HepG2 (cell line): ENCODE measurements around the gene APLF. TPM values are rescaled to one million over a fixed set of nuclear protein-coding genes. Genes with fewer than 3 reads are reported as not detected.

ENCODE experiments used
- ATF6 ChIP-seq: sonication (generic); formaldehyde crosslinking; conservative IDR thresholded peaks from 2 replicates; pipeline ENCODE4 v1.4.0; 2020; ENCODE audit warnings: missing genetic modification reagents
- CREBL2 ChIP-seq: sonication (generic); formaldehyde crosslinking; IDR thresholded peaks from 2 replicates; pipeline ENCODE4 v1.8.1; 2023; ENCODE audit warnings: missing genetic modification reagents, mild to moderate bottlenecking, borderline replicate concordance
- FOXP4 ChIP-seq: sonication (generic); formaldehyde crosslinking; IDR thresholded peaks from 2 replicates; pipeline ENCODE4 v1.4.0; 2020; ENCODE audit warnings: missing genetic modification reagents
- HIC2 ChIP-seq: sonication (generic); formaldehyde crosslinking; IDR thresholded peaks from 2 replicates; pipeline ENCODE4 v1.9.0; 2022; ENCODE audit warnings: low read depth, missing genetic modification reagents
- HIVEP1 ChIP-seq: sonication (generic); formaldehyde crosslinking; IDR thresholded peaks from 2 replicates; pipeline ENCODE4 v1.4.0; 2020; ENCODE audit warnings: mild to moderate bottlenecking, missing genetic modification reagents
- HMG20A ChIP-seq: IDR thresholded peaks from 2 replicates; pipeline ENCODE4 v1.6.1; 2016; ENCODE audit warnings: borderline replicate concordance
- MAFF ChIP-seq: IDR thresholded peaks from 2 replicates; pipeline ENCODE4 v1.6.1; 2011; ENCODE audit warnings: low read depth, low read length, improper control_type of control experiment
- MAFK ChIP-seq, 2 experiments: IDR thresholded peaks in 1 of 2; conservative IDR thresholded peaks in 1 of 2; 2 replicates each; pipeline ENCODE4 v1.6.1; 2011; ENCODE audit warnings: improper control_type of control experiment in 2 of 2, low read length in 2 of 2
- MLXIP ChIP-seq: sonication (generic); formaldehyde crosslinking; IDR thresholded peaks from 2 replicates; pipeline ENCODE4 v1.9.0; 2021; ENCODE audit warnings: missing genetic modification reagents, borderline replicate concordance
- SP5 ChIP-seq: IDR thresholded peaks from 2 replicates; pipeline ENCODE4 v1.6.1; 2016; ENCODE audit warnings: low read depth, borderline replicate concordance
- TIGD3 ChIP-seq: sonication (generic); formaldehyde crosslinking; IDR thresholded peaks from 2 replicates; pipeline ENCODE4 v1.5.1; 2020; ENCODE audit warnings: mild to moderate bottlenecking, missing genetic modification reagents, borderline replicate concordance
- ZKSCAN8 ChIP-seq: IDR thresholded peaks from 2 replicates; pipeline ENCODE4 v1.6.1; 2016; ENCODE audit warnings: borderline replicate concordance, missing genetic modification reagents, missing compliant biosample characterization
- ZNF10 ChIP-seq: sonication (generic); formaldehyde crosslinking; IDR thresholded peaks from 2 replicates; pipeline ENCODE4 v1.4.0; 2020; ENCODE audit warnings: mild to moderate bottlenecking, low read depth, missing genetic modification reagents, borderline replicate concordance
- ZNF747 ChIP-seq: sonication (generic); formaldehyde crosslinking; IDR thresholded peaks from 2 replicates; pipeline ENCODE4 v1.8.1; 2023; ENCODE audit warnings: missing genetic modification reagents, mild to moderate bottlenecking, borderline replicate concordance
- ZNF800 ChIP-seq: sonication (generic); formaldehyde crosslinking; IDR thresholded peaks from 2 replicates; pipeline ENCODE4 v1.4.0; 2020; ENCODE audit warnings: missing genetic modification reagents
- ZSCAN25 ChIP-seq: sonication (generic); formaldehyde crosslinking; IDR thresholded peaks from 2 replicates; pipeline ENCODE4 v1.8.0; 2022; ENCODE audit warnings: mild to moderate bottlenecking, missing genetic modification reagents
- polyA plus RNA-seq, 8 experiments: library from polyadenylated mRNA; depleted of rRNA in 3 of 8; stranded (reverse) in 7 of 8; unstranded in 1 of 8; fragments of >200 nt; fragmentation: Illumina TruSeq in 4 of 8; extraction: Trizol in 4 of 8; gene quantifications; 2 replicates each; pipeline versions ENCODE4 v1.2.1 to v1.2.3, GENCODE V29; 2011 to 2016; ENCODE audit warnings: low read depth in 4 of 8, missing spikeins in 1 of 8, mixed read lengths in 1 of 8; ENCODE audit not compliant: insufficient read depth in 1 of 8
- total RNA-seq, 5 experiments: library from RNA; depleted of rRNA; stranded (reverse); fragments of >200 nt; fragmentation: Illumina TruSeq; extraction: Trizol; gene quantifications; 2 replicates each; pipeline ENCODE4 v1.2.3, GENCODE V29; 2016; ENCODE audit warnings: low read depth in 1 of 5

Gene APLF
- total and polyA plus RNA-seq, 2 of the 13 experiments (the other 11 are each of a cell fraction or from before 2014, with no cell fraction given): 0.45 to 2.2 TPM

GRCh38 chr2:68590702-68591101 lies 123.3 kb downstream of the APLF start (continued):
- no peak for TF ChIP-seq TIGD3
- TF ChIP-seq ZNF10 (CRISPR knock-in tag): no peak
- TF ChIP-seq ATF6: no peak
- no peak for TF ChIP-seq MLXIP (CRISPR knock-in tag)
- no peak for TF ChIP-seq SP5
- TF ChIP-seq CREBL2: no peak
- no peak for TF ChIP-seq HIVEP1 (CRISPR knock-in tag)
- no peak for TF ChIP-seq FOXP4
- TF ChIP-seq ZKSCAN8 (CRISPR knock-in tag): no peak
- peak; percentile 66 for TF ChIP-seq MAFF
- no peak for TF ChIP-seq ZSCAN25 (CRISPR knock-in tag)
- TF ChIP-seq ZNF800 (CRISPR knock-in tag): no peak
- no peak for TF ChIP-seq HMG20A (CRISPR knock-in tag)
- no peak for TF ChIP-seq ZNF747 (CRISPR knock-in tag)
- TF ChIP-seq HIC2 (CRISPR knock-in tag): no peak
- TF ChIP-seq MAFK (conservative IDR thresholded peaks at IDR 0.05 in 1 of 2, IDR thresholded peaks at IDR 0.05 in 1 of 2; ENCODE audit: low read length in 2 of 2): peak; percentile 74 to 79
